HL-60/S4 treated with retinoic acid at 250 ng/mL for 4 days and 3 days (cell line): ENCODE data around the gene CASZ1.

Experiments used
- in situ Hi-C: fragments of 300-500 bp; cut with MboI; formaldehyde crosslinking; loops from 2 replicates; pipeline ENCODE4 v1.7.0; 2022; ENCODE audit warnings: low sequenced_read_pairs

The CASZ1 gene

GRCh38 chr1:10659646-10660540, 136.6 kb downstream of the CASZ1 start:
- in situ Hi-C loops = no loop called here

- in situ Hi-C loops = no loop called here
These were observed 137.2 kb downstream of the CASZ1 start for GRCh38 chr1:10659218-10659617.

- in situ Hi-C loops = no loop called here
These were observed 137.9 kb downstream of the CASZ1 start for GRCh38 chr1:10658396-10659066.

GRCh38 chr1:10657088-10657847, 139.2 kb downstream of the CASZ1 start:
- in situ Hi-C loops = no loop called here

GRCh38 chr1:10656431-10656830, 140.0 kb downstream of the CASZ1 start:
- in situ Hi-C loops = no loop called here

GRCh38 chr1:10655002-10655401, 141.4 kb downstream of the CASZ1 start:
- in situ Hi-C loops = no loop called here

- in situ Hi-C loops = no loop called here
These were observed 142.9 kb downstream of the CASZ1 start for GRCh38 chr1:10653370-10654125.

GRCh38 chr1:10652626-10653025, 143.8 kb downstream of the CASZ1 start:
- in situ Hi-C loops = no loop called here

GRCh38 chr1:10651793-10652192, 144.7 kb downstream of the CASZ1 start:
- in situ Hi-C loops = no loop called here

- in situ Hi-C loops = no loop called here
These were observed 145.1 kb downstream of the CASZ1 start for GRCh38 chr1:10651389-10651766.

- in situ Hi-C loops = no loop called here
These were observed 145.7 kb downstream of the CASZ1 start for GRCh38 chr1:10650556-10651388.

GRCh38 chr1:10649517-10650201, 146.8 kb downstream of the CASZ1 start:
- in situ Hi-C loops = no loop called here

- in situ Hi-C loops = no loop called here
These were observed 147.5 kb downstream of the CASZ1 start for GRCh38 chr1:10648689-10649516.

- in situ Hi-C loops = no loop called here
These were observed 148.9 kb downstream of the CASZ1 start for GRCh38 chr1:10647414-10648170.

- in situ Hi-C loops = no loop called here
These were observed 150.0 kb downstream of the CASZ1 start for GRCh38 chr1:10646347-10646861.

- in situ Hi-C loops = no loop called here
These were observed 151.9 kb downstream of the CASZ1 start for GRCh38 chr1:10644307-10645128.
